Thoracic aorta (tissue), 2 donors: ENCODE data around the gene SNAPC2. TPM values are rescaled to one million over a fixed set of nuclear protein-coding genes. Genes with fewer than 3 reads are reported as not detected.

ENCODE experiments used
- ATAC-seq: fragments of 150-250 bp; one replicate; pipeline ENCODE4 v1.8.0; 2017; ENCODE audit warnings: low read depth; ENCODE audit not compliant: insufficient number of reproducible peaks, low FRiP score
- DNase-seq: peaks from one replicate; pipeline ENCODE4 v3.0.0-alpha.2; 2020; ENCODE audit warnings: low spot score
- H3K27ac ChIP-seq, 2 donors: fragments of 200-600 bp; sonication (generic); 1 replicate in 1 of 2; 2 replicates in 1 of 2; pipeline ENCODE4 v1.5.1; 2016; ENCODE audit warnings: mild to moderate bottlenecking in 2 of 2, moderate library complexity in 2 of 2
- H3K27me3 ChIP-seq: fragments of 200-600 bp; sonication (generic); replicated peaks from 2 replicates; pipeline ENCODE4 v1.6.0; 2016; ENCODE audit warnings: mild to moderate bottlenecking; ENCODE audit not compliant: insufficient read depth
- H3K36me3 ChIP-seq: fragments of 200-600 bp; sonication (generic); one replicate; pipeline ENCODE4 v1.5.1; 2016
- H3K4me1 ChIP-seq, 2 donors: fragments of 200-600 bp; sonication (generic); 1 replicate in 1 of 2; 2 replicates in 1 of 2; pipeline versions ENCODE4 v1.5.1 to v1.6.0; 2016; ENCODE audit warnings: low read depth in 2 of 2, mild to moderate bottlenecking in 1 of 2; ENCODE audit not compliant: control insufficient read depth in 1 of 2
- H3K4me3 ChIP-seq: fragments of 200-600 bp; sonication (generic); 2 replicates; pipeline ENCODE4 v1.5.1; 2016; ENCODE audit warnings: mild to moderate bottlenecking
- H3K9me3 ChIP-seq: fragments of 200-600 bp; sonication (generic); 2 replicates; pipeline ENCODE4 v1.5.1; 2016
- total RNA-seq, 2 donors: library from RNA; depleted of rRNA; stranded (reverse); fragments of >200 nt; gene quantifications; one replicate each; pipeline versions ENCODE4 v1.1.0 to v1.2.3, GENCODE V29; 2016
- TF ChIP-seq, protein P1 (sequence below): fragments of 200-600 bp; sonication (generic); IDR thresholded peaks from one replicate; pipeline ENCODE4 v1.5.1; 2019; ENCODE audit warnings: antibody characterized with exemption

Gene SNAPC2
- total RNA-seq, 2 donors from 2014 or later = 13.3 to 26.1 TPM

DNA sequence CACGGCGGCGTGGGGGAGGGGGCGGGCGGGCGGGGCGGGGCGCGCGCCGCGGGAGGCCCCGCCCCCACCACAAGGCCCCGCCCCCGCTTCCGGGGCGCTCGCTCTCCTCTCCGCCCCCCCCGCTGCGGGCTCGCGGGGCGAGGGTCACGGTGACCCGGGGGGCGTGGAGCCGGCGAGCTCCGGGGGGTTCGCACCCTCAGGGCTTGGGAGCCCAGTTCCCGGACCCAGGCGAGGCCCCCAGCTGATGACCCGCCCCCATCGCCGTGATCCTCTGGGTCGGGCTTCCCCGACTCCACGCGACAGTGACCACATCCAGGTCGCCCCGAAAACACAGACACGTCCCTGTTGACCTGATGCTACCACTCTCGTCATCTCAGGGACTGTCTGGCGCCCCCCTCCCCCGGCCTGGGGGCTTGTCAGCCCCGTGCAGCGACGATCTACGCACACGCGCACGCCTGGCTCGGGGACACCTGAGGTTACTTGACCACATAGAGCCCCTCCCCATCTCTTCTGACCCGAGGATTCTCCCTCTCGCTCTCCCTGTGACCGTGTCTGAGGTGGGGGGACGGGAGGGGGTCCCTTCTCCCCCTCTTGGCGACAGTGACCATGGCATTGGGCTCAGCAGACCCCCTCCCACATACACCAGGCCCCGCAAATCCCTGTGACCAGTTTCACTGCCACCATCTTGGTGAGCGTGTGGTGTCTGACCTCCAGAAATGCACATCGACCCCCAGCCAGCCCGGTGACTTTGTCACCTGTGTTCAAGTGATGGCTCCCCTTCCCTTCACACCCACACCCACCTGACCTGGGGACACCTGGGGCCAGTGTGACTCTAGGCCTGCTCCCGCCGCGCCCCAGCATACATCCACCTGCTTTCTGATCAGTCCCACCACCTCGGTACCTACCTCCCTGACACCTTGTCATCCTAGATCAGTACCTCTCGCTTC lies 15.8 kb upstream of the SNAPC2 start:
- Histone ChIP-seq H3K4me3 (peak overlapping the region; percentile 76), H3K36me3 (no peaks in the 10 kb centered on the region), H3K27ac (peak overlapping the region in 1 of 2 donors; percentile 64), H3K4me1 (peaks cover 18 to 43% of the 10 kb centered on the region in 2 donors), H3K9me3 (no peaks in the 10 kb centered on the region), H3K27me3 (no peaks in the 10 kb centered on the region)
- ATAC-seq = peak; percentile 32
- no peak for DNase-seq
- TF ChIP-seq, protein P1, sequence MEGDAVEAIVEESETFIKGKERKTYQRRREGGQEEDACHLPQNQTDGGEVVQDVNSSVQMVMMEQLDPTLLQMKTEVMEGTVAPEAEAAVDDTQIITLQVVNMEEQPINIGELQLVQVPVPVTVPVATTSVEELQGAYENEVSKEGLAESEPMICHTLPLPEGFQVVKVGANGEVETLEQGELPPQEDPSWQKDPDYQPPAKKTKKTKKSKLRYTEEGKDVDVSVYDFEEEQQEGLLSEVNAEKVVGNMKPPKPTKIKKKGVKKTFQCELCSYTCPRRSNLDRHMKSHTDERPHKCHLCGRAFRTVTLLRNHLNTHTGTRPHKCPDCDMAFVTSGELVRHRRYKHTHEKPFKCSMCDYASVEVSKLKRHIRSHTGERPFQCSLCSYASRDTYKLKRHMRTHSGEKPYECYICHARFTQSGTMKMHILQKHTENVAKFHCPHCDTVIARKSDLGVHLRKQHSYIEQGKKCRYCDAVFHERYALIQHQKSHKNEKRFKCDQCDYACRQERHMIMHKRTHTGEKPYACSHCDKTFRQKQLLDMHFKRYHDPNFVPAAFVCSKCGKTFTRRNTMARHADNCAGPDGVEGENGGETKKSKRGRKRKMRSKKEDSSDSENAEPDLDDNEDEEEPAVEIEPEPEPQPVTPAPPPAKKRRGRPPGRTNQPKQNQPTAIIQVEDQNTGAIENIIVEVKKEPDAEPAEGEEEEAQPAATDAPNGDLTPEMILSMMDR = no peak

GRCh38 chr19:7905268-7905667 lies 14.9 kb upstream of the SNAPC2 start:
- peak overlapping the region; percentile 76 for H3K4me3 ChIP-seq
- H3K36me3 ChIP-seq = peaks cover 8% of the 10 kb centered on the region
- peaks cover 18 to 43% of the 10 kb centered on the region in 2 donors for H3K4me1 ChIP-seq
- no peaks in the 10 kb centered on the region for H3K27me3 ChIP-seq
- no peak overlapping the region for H3K27ac ChIP-seq
- ATAC-seq (no peak), DNase-seq (no peak)
- TF ChIP-seq, protein P1 = no peak
- H3K9me3 ChIP-seq = no peaks in the 10 kb centered on the region

- DNase-seq (no peak), ATAC-seq (no peak)
- TF ChIP-seq, protein P1 = no peak
- Histone ChIP-seq H3K27ac (no peak overlapping the region), H3K27me3 (no peaks in the 10 kb centered on the region), H3K4me3 (no peak overlapping the region), H3K9me3 (no peaks in the 10 kb centered on the region), H3K36me3 (peaks cover 14% of the 10 kb centered on the region), H3K4me1 (peaks cover 18 to 43% of the 10 kb centered on the region in 2 donors)
Measured at GRCh38 chr19:7905859-7906258, 14.3 kb upstream of the SNAPC2 start.

- Histone ChIP-seq H3K4me1 (peaks cover 18 to 43% of the 10 kb centered on the region in 2 donors), H3K36me3 (peaks cover 26% of the 10 kb centered on the region), H3K4me3 (no peak overlapping the region), H3K27ac (no peak overlapping the region), H3K27me3 (no peaks in the 10 kb centered on the region), H3K9me3 (no peaks in the 10 kb centered on the region)
- ATAC-seq (no peak), DNase-seq (no peak)
- TF ChIP-seq, protein P1 = no peak
Measured at GRCh38 chr19:7907122-7907521, 13.0 kb upstream of the SNAPC2 start.

- H3K27me3 ChIP-seq = no peaks in the 10 kb centered on the region
- peaks cover 18 to 41% of the 10 kb centered on the region in 2 donors for H3K4me1 ChIP-seq
- TF ChIP-seq, protein P1 = no peak
- no peak for DNase-seq
- no peaks in the 10 kb centered on the region for H3K9me3 ChIP-seq
- H3K36me3 ChIP-seq = peaks cover 29% of the 10 kb centered on the region
- no peak overlapping the region for H3K4me3 ChIP-seq
- no peak overlapping the region for H3K27ac ChIP-seq
- ATAC-seq = no peak
Measured at GRCh38 chr19:7907544-7907943, 12.6 kb upstream of the SNAPC2 start.
